ENCODE results near the gene NINJ2. TPM values are rescaled to one million over a fixed set of nuclear protein-coding genes. Genes with fewer than 3 reads are reported as not detected.

NINJ2 gene
- total RNA-seq, 1 donor, result 0.43 TPM

- H3K4me3 ChIP-seq (ENCODE audit: low read depth, low read length), result no peak overlapping the region
- no peak for DNase-seq (ENCODE audit: low read depth)
Measured at GRCh38 chr12:553216-554000, 109.8 kb downstream of the NINJ2 start.

GRCh38 chr12:552466-552865, 110.8 kb downstream of the NINJ2 start:
- H3K4me3 ChIP-seq (ENCODE audit: low read depth, low read length), result no peak overlapping the region
- DNase-seq (ENCODE audit: low read depth), result no peak

More at GRCh38 chr12:553216-554000, 109.8 kb downstream of the NINJ2 start:
- TF ChIP-seq, protein P1, sequence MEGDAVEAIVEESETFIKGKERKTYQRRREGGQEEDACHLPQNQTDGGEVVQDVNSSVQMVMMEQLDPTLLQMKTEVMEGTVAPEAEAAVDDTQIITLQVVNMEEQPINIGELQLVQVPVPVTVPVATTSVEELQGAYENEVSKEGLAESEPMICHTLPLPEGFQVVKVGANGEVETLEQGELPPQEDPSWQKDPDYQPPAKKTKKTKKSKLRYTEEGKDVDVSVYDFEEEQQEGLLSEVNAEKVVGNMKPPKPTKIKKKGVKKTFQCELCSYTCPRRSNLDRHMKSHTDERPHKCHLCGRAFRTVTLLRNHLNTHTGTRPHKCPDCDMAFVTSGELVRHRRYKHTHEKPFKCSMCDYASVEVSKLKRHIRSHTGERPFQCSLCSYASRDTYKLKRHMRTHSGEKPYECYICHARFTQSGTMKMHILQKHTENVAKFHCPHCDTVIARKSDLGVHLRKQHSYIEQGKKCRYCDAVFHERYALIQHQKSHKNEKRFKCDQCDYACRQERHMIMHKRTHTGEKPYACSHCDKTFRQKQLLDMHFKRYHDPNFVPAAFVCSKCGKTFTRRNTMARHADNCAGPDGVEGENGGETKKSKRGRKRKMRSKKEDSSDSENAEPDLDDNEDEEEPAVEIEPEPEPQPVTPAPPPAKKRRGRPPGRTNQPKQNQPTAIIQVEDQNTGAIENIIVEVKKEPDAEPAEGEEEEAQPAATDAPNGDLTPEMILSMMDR (IDR thresholded peaks at IDR 0.05; ENCODE audit: insufficient read depth, low read depth, low read length), result no peak

DNA sequence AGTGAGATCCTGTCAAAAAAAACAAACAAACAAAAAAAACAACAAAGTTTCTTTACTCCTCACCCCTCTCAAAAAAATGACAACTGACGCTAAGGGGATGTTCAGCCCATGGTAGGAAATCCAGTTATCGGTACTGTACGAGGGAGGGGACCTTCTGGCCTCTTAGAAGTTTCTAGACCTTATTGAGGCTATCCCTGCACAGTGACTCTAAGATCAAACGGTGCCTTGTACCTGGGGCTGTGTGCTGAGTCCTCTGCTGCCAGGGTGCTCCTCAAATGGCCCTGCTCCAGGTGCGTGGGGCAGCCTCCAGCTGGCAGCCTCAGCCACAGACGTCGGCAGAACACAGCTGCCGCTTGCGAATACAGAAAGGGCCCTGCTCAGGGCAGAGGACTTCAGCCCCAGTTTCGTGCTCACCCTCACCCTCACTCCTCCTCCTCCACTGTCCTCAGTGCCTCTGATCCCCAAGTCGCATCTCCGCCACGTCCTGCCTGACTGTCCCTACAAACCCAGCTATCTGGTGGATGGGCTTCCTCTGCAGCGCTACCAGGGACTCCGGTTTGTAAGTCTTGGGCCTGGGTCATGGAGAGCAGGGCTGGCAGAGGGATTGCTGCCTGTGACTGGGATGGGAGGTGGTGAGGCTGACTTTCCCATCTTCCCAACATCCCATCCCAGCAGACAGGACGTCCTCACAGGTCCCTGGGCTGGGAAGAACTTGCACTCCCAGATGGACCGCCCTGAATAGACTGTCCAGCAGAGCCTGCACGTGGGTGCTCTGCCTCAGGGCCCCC, 112.6 kb downstream of the NINJ2 start:
- no peak for DNase-seq (ENCODE audit: low read depth)
- no peak overlapping the region for H3K4me3 ChIP-seq (ENCODE audit: low read depth, low read length)
- TF ChIP-seq, protein P1 (IDR thresholded peaks at IDR 0.05; ENCODE audit: insufficient read depth, low read depth, low read length), result no peak

More at GRCh38 chr12:552466-552865, 110.8 kb downstream of the NINJ2 start:
- TF ChIP-seq, protein P1 (IDR thresholded peaks at IDR 0.05; ENCODE audit: insufficient read depth, low read depth, low read length), result no peak

- TF ChIP-seq, protein P1 (IDR thresholded peaks at IDR 0.05; ENCODE audit: insufficient read depth, low read depth, low read length), result no peak
- H3K4me3 ChIP-seq (ENCODE audit: low read depth, low read length), result no peak overlapping the region
- DNase-seq (ENCODE audit: low read depth), result no peak
Measured at GRCh38 chr12:549476-550082, 113.7 kb downstream of the NINJ2 start.

DNA sequence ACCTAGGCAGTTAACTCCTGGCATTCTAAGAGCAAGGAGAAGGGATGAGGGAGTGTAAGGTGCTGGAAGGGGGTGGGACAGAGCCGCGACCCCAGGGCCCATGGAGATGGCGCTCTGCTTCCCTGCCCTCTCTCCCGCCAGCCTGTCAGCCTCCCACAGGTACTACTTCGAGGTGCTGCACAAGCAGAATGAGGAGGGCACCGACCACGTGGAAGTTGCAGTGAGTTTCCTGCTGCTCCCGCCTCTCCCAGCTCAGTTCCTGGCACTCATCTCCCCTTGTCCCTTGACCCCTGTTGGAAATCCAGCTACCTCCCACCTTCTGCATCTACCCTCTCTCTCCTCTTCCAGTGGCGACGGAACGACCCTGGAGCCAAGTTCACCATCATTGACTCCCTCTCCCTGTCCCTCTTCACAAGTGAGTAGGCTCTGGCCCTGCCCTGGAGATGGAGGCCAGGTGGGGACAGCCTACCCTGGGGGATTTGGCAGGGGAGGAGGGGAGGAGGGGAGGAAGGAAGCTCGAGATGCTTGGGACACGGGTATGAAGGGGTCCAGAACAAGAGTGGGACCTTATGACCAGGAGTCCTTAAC, 115.3 kb downstream of the NINJ2 start:
- TF ChIP-seq, protein P1 (IDR thresholded peaks at IDR 0.05; ENCODE audit: insufficient read depth, low read depth, low read length), result no peak
- H3K4me3 ChIP-seq (ENCODE audit: low read depth, low read length), result no peak overlapping the region
- DNase-seq (ENCODE audit: low read depth), result no peak

Measured in fibroblast of villous mesenchyme (primary cell).